GM12891 (cell line): ENCODE results near the gene CTNNA1.

Experiments used
- POLR2A ChIP-seq: IDR thresholded peaks from 2 replicates; pipeline ENCODE4 v1.6.1; 2011; ENCODE audit warnings: low read depth, low read length, control low read depth
- POLR2AphosphoS5 ChIP-seq: IDR thresholded peaks from 2 replicates; pipeline ENCODE4 v1.6.1; 2011; ENCODE audit warnings: low read depth, low read length, control low read depth
- SPI1 ChIP-seq: IDR thresholded peaks from 2 replicates; pipeline ENCODE4 v1.6.1; 2011; ENCODE audit warnings: low read depth, low read length, control low read depth
- TAF1 ChIP-seq: IDR thresholded peaks from 2 replicates; pipeline ENCODE4 v1.6.1; 2011; ENCODE audit warnings: low read depth, low read length, control low read depth

GRCh38 chr5:138969323-138970002 lies 216.2 kb downstream of the CTNNA1 start:
- no peak for TF ChIP-seq SPI1
- no peak for TF ChIP-seq POLR2A
- TF ChIP-seq TAF1: no peak
- no peak for TF ChIP-seq POLR2AphosphoS5
